GM18867 (cell line): ENCODE data around the gene B3GNT5.

Experiments used
- ATAC-seq: cut with Tn5 transposase; IDR thresholded peaks from one replicate; pipeline ENCODE4 v1.9.1; 2021; ENCODE audit warnings: mild to moderate bottlenecking, moderate library complexity; ENCODE audit not compliant: unreplicated experiment

Gene B3GNT5

DNA sequence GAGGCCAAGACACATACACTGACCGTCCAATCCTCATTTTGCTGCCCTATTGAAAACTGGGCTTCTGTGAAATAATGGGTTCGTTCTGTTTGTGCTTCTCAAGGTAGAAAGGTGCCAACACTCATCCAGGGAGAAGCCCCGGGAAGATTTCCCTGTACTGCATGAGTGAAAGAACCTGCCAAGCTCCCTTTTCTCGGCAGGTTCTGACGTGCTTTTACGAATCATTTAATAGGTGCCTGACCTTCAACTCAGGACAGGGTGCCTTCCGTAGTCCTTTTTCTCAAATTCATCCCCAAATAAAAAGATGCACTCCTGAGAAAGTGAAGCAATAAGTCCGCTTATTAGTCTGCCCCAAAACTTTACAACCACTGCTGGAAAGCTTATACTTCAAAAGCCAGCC is 64.2 kb downstream of the B3GNT5 start:
- no peak for ATAC-seq

DNA sequence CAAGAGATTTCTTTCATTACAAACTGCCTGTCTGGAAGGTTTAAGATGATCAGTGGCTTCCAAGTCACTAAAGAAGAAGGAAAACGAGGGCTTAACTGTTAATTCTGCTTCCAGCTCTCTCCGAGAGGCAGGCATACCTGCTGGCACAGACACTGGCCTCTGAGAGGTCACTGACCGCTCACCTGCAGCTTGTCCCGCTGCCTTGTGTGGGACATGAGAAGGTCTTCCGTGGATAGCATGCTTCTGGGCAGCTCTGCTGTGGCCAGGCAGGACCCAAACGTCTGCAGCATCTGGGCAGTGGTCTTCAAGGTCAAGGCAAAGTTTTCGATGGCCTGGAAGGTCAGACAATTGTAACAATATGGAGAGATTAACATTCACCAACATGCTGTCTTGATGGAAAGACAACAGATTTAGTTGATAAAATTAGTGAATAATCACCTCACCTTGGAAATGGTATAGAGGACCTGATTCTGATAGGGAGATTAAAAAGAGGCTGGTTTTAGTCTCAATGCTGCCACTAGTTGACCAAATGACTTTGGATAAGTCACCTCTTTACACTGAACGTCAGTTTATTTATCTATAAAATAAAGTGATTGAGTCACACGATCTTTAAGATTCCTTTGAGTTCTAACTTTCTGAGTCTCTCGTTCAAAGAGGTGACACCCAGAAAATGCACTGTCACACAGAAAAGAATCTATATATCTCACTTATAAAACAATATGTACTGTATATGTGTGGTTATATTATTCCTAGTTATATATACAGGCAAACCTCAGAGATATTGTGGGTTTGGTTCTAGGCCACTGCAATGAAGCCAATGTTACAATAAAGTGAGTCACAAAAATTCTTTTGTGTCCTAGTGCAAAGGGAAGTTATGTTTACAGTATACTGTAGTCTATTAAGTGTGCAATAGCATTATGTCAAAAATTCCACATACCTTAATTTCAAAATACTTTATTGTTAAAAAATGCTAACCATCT is 65.1 kb downstream of the B3GNT5 start:
- no peak for ATAC-seq

GRCh38 chr3:183318877-183319276 is 65.8 kb downstream of the B3GNT5 start:
- ATAC-seq = no peak

DNA sequence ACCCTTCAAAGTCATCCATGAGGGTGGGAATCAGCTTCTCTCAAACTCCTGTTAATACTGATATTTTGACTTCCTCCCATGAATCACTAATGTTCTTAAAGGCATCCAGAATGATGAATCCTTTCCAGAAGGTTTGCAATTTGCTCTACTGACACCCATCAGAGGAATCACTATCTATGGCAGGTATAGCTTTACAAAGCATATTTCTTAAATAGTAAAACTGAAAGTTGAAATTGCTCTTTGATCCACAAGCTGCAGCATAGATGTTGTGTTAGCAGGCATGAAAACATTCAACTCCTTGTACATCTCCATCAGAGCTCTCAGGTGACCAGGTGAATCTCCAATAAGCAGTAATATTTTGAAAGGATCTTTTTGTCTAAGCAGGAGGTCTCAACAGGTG is 66.3 kb downstream of the B3GNT5 start:
- no peak for ATAC-seq
